Osteoblast (primary cell): ENCODE data around the gene MUC3A. TPM values are rescaled to one million over a fixed set of nuclear protein-coding genes. Genes with fewer than 3 reads are reported as not detected.
"Not testable (repeated sequence)": the region's sequence is repeated elsewhere in the genome, so short reads cannot be mapped to it uniquely, and the experiment has no call there.

Source experiments
- DNase-seq: peaks from one replicate; pipeline ENCODE4 v3.0.0; 2011; ENCODE audit warnings: low spot score, mixed read lengths; ENCODE audit not compliant: insufficient read length; ENCODE audit errors: missing footprints
- H2AFZ ChIP-seq: 2 replicates; pipeline ENCODE4 v1.6.0; 2011; ENCODE audit warnings: mild to moderate bottlenecking, low read length
- H3K27ac ChIP-seq: 2 replicates; pipeline ENCODE4 v1.5.1; 2011; ENCODE audit warnings: mild to moderate bottlenecking, low read depth, low read length, moderate library complexity
- H3K27me3 ChIP-seq: 2 replicates; pipeline ENCODE4 v1.6.0; 2012; ENCODE audit warnings: mild to moderate bottlenecking, control low read depth, inconsistent platforms, low read length, moderate library complexity; ENCODE audit not compliant: insufficient read depth
- H3K36me3 ChIP-seq: 2 replicates; pipeline ENCODE4 v1.5.1; 2011; ENCODE audit warnings: mild to moderate bottlenecking, low read length, control low read depth, moderate library complexity; ENCODE audit not compliant: insufficient read depth
- H3K4me1 ChIP-seq: 2 replicates; pipeline ENCODE4 v1.5.1; 2011; ENCODE audit warnings: mild to moderate bottlenecking, low read length, control low read depth, moderate library complexity; ENCODE audit not compliant: insufficient read depth
- H3K4me2 ChIP-seq: 2 replicates; pipeline ENCODE4 v1.6.0; 2011; ENCODE audit warnings: mild to moderate bottlenecking, low read length; ENCODE audit not compliant: insufficient read depth
- H3K4me3 ChIP-seq: fragments of 200-600 bp; sonication (generic); 3 replicates; pipeline ENCODE4 v1.5.1; 2012; ENCODE audit warnings: mild to moderate bottlenecking, low read length, inconsistent platforms; ENCODE audit not compliant: insufficient read depth
- H3K79me2 ChIP-seq: 2 replicates; pipeline ENCODE4 v1.6.0; 2012; ENCODE audit warnings: mild to moderate bottlenecking, low read length, control low read depth, inconsistent platforms; ENCODE audit not compliant: insufficient read depth
- H3K9me3 ChIP-seq: 2 replicates; pipeline ENCODE4 v1.5.1; 2011; ENCODE audit warnings: low read depth, low read length, control low read depth
- H4K20me1 ChIP-seq: 2 replicates; pipeline ENCODE4 v1.6.0; 2012; ENCODE audit warnings: mild to moderate bottlenecking, low read length, control low read depth; ENCODE audit not compliant: insufficient read depth
- CTCF ChIP-seq: IDR thresholded peaks from 2 replicates; pipeline ENCODE4 v1.5.1; 2011; ENCODE audit warnings: mild to moderate bottlenecking, low read depth, low read length, moderate library complexity; ENCODE audit errors: extremely low read depth
- total RNA-seq: library from RNA; depleted of rRNA; stranded (reverse); fragments of >200 nt; gene quantifications from 2 replicates; pipeline ENCODE4 v1.2.3, GENCODE V29; 2012

MUC3A gene
- total RNA-seq, 1 donor, result not detected

DNA sequence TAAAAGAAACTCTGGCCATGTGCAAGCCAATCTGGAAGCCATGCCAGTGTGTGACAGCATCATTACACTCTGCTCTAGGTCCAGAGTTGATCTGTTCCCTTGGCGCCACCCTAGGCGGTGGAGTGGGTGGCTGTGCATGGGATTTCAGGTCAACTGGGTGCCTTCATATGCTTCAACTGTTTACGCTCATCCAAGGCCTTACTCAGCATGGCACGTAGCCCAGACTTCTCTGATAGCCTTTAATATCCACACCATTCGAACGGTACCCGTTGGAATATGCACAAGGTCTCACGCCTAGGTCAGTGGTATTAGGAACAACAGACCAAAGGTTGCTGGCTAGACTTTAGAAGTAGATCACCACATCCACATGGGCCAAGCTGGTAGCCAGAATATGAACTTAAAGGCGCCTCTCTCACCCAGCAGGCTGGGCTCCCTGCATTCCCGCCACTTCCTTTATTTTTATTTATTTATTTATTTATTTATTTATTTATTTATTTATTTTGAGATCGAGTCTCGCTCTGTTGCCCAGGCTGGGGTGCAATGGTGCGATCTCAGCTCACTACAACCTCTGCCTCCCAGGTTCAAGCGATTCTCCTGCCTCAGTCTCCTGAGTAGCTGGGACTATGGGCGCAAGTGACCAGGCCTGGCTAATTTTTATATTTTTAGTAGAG lies 35.0 kb upstream of the MUC3A start:
- no peak for TF ChIP-seq CTCF
- H3K79me2 ChIP-seq, result no peaks in the 10 kb centered on the region

DNA sequence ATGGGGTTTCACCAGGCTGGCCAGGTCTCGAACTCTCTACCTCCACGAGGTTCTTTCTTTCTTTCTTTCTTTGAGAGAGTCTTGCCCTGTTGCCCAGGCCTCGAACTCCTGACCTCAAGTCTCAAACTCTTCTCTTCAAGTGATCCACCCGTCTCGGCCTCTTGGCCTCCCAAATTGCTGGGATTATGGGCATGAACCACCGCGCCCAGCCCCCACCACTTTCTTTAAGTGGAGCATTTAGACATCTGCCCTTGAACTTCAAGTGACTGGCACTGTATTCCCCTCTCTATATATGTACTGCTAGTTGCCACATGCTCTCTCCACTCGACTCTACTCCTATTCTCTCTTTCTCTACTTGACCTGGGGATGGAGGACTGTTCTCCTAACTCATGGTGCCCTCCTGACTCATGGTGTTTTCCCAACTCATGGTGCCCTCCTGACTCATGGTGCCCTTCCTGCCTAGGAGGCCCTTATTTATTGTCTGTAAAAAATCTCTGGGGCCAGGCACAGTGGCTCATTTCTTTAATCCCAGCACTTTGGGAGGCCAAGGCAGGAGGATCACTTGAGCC lies 34.4 kb upstream of the MUC3A start:
- peaks cover 3% of the 10 kb centered on the region for H3K27me3 ChIP-seq
- H3K4me3 ChIP-seq, result no peak overlapping the region
- H4K20me1 ChIP-seq, result no peaks in the 10 kb centered on the region
- no peak overlapping the region for H2AFZ ChIP-seq
- H3K9me3 ChIP-seq, result no peaks in the 10 kb centered on the region
- TF ChIP-seq CTCF, result no peak
- H3K4me1 ChIP-seq, result no peaks in the 10 kb centered on the region
- no peak overlapping the region for H3K4me2 ChIP-seq
- no peaks in the 10 kb centered on the region for H3K79me2 ChIP-seq
- no peak overlapping the region for H3K27ac ChIP-seq
- no peak for DNase-seq
- no peaks in the 10 kb centered on the region for H3K36me3 ChIP-seq

More for the DNA sequence above, 35.0 kb upstream of the MUC3A start:
- Histone ChIP-seq H3K4me3 (no peak overlapping the region), H3K36me3 (no peaks in the 10 kb centered on the region), H3K27me3 (peaks cover 3% of the 10 kb centered on the region), H2AFZ (no peak overlapping the region), H3K4me2 (no peak overlapping the region), H3K27ac (no peak overlapping the region), H3K4me1 (no peaks in the 10 kb centered on the region), H3K9me3 (no peaks in the 10 kb centered on the region), H4K20me1 (no peaks in the 10 kb centered on the region)
- no peak for DNase-seq

DNA sequence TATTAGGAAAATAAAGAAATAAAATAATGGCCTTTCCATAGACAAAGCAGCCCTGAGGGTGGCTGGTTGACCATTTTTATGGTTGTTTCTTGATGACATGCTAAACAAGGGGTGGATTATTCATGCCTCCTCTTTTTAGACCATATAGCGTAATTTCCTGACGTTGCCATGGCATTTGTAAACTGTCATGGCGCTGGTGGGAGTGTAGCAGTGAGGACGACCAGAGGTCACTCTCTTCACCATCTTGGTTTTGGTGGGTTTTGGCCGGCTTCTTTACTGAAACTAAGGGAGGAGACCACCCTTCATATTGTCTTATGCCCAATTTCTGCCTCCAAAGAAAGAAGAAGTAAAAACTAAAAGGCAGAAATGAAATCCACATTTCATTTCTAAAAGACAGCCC lies 30.0 kb upstream of the MUC3A start:
- H4K20me1 ChIP-seq, H3K4me3 ChIP-seq, H3K4me2 ChIP-seq, DNase-seq, H3K79me2 ChIP-seq, H2AFZ ChIP-seq, H3K36me3 ChIP-seq, H3K27me3 ChIP-seq, H3K9me3 ChIP-seq, H3K27ac ChIP-seq, H3K4me1 ChIP-seq: not testable (repeated sequence)

DNA sequence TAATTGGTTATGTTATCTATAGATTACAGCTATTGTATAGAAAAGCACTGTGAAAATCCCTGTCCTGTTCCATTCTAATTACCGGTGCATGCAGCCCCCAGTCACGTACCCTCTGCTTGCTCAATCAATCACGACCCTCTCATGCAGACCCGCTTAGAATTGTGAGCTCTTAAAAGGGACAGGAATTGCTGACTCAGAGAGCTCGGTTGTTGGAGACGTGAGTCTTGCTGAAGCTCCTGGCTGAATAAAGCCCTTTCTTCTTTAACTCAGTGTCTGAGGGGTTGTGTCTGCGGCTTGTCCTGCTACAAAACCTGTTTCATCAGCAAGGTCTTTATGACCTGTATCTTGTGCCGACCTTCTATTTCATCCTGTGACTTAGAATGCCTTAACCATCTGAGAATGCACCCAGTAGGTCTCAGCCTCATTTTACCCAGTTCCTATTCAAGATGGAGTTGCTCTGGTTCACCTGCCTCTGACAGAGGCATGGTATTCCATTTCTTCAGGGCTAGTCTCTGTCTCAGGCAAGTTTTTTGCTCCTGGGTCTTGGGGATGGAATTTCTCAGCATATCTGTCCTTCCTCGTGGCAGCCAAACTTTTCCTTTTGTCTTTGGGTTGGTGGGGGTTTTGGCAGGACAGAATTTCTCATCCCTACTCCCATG lies 29.4 kb upstream of the MUC3A start:
- not testable (repeated sequence) for H3K79me2 ChIP-seq, DNase-seq, H3K4me1 ChIP-seq, H3K27ac ChIP-seq, H3K9me3 ChIP-seq, H4K20me1 ChIP-seq, H3K36me3 ChIP-seq, H3K27me3 ChIP-seq, H3K4me3 ChIP-seq, H3K4me2 ChIP-seq, H2AFZ ChIP-seq

DNA sequence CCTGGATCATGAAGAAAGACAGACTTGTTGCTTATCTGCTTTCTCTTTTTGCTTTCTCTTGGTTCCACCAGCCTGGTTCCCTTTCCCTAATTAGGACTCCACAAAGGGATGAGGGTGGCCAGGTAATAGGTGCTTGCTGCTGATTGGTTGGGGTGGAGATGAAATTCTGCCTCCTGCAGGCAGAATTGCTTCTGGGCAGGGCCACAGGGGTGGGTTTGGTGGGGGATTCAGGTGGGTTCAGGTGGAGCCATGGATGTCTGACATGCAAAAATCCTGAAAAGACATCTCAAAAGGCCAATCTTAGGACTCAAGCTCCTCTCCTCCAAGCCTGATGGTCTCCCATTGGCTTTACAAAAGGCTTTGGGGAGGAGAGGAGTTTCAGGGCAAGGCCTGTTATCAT lies 28.3 kb upstream of the MUC3A start:
- no peak for DNase-seq

DNA sequence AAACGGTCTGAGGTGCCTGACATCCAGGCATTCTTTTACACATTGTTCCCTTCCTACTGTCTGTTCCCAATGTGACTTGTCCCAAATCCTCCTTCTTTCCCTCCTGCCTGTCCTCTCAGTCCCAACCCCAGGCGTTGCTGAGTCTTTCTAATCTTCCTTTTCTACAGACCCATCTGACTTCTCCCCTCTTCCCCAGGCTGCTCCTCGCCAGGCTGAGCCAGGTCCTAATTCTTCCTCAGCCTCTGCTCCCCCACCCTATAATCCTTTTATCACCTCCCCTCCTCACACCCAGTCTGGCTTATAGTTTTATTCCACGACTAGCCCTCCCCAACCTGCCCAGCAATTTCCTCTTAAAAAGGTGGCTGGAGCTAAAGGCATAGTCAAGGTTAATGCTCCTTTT lies 25.7 kb upstream of the MUC3A start:
- not testable (repeated sequence) for H3K27me3 ChIP-seq, H3K4me3 ChIP-seq, H4K20me1 ChIP-seq, H3K9me3 ChIP-seq, H3K4me2 ChIP-seq, H3K36me3 ChIP-seq, H2AFZ ChIP-seq, H3K79me2 ChIP-seq, DNase-seq, H3K27ac ChIP-seq, H3K4me1 ChIP-seq

More for the DNA sequence above, 28.3 kb upstream of the MUC3A start:
- Histone ChIP-seq H4K20me1 (no peaks in the 10 kb centered on the region), H3K4me2 (no peak overlapping the region), H3K27ac (no peak overlapping the region), H3K9me3 (no peaks in the 10 kb centered on the region), H2AFZ (no peak overlapping the region), H3K36me3 (no peaks in the 10 kb centered on the region), H3K4me3 (no peak overlapping the region), H3K27me3 (peaks cover 7% of the 10 kb centered on the region), H3K79me2 (no peaks in the 10 kb centered on the region), H3K4me1 (no peaks in the 10 kb centered on the region)
- no peak for TF ChIP-seq CTCF
